ENCODE results near the gene PLVAP. TPM values are rescaled to one million over a fixed set of nuclear protein-coding genes. Genes with fewer than 3 reads are reported as not detected.

PLVAP gene
- total and polyA plus RNA-seq, 11 donors: 7.1 to 52.8 (median 24.5) TPM

- DNase-seq (no peak), ATAC-seq (no peak)
- no peak overlapping the region for H3K4me3 ChIP-seq
- no peak overlapping the region for H3K27ac ChIP-seq
- H3K27me3 ChIP-seq: peaks cover 0 to 16% (median 6%) of the 10 kb centered on the region in 9 donors
- no peak for TF ChIP-seq POLR2A (IDR thresholded peaks at IDR 0.05)
- TF ChIP-seq, protein P1, sequence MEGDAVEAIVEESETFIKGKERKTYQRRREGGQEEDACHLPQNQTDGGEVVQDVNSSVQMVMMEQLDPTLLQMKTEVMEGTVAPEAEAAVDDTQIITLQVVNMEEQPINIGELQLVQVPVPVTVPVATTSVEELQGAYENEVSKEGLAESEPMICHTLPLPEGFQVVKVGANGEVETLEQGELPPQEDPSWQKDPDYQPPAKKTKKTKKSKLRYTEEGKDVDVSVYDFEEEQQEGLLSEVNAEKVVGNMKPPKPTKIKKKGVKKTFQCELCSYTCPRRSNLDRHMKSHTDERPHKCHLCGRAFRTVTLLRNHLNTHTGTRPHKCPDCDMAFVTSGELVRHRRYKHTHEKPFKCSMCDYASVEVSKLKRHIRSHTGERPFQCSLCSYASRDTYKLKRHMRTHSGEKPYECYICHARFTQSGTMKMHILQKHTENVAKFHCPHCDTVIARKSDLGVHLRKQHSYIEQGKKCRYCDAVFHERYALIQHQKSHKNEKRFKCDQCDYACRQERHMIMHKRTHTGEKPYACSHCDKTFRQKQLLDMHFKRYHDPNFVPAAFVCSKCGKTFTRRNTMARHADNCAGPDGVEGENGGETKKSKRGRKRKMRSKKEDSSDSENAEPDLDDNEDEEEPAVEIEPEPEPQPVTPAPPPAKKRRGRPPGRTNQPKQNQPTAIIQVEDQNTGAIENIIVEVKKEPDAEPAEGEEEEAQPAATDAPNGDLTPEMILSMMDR (IDR thresholded peaks at IDR 0.05): no peak
- H3K9me3 ChIP-seq: peaks cover 0 to 15% (median 2%) of the 10 kb centered on the region in 12 donors
- 51 to 63% (median 62%) methylated on average over 1 of the region's 1 CpG for WGBS, 4 donors
- peaks cover 2 to 33% (median 15%) of the 10 kb centered on the region in 12 donors for H3K4me1 ChIP-seq
- no peaks in the 10 kb centered on the region for H3K36me3 ChIP-seq
- intact Hi-C loops (cut with DNase I): loop anchor here in 6 of 10 donors (5.0 to 10.0 kb wide), 2 partner anchors 94 to 97 kb away; no protein-coding TSS in a partner anchor
These were observed 12.1 kb upstream of the PLVAP start for GRCh38 chr19:17389288-17389687.

GRCh38 chr19:17385878-17386611 lies 8.9 kb upstream of the PLVAP start:
- H3K4me3 ChIP-seq: no peak overlapping the region
- no peaks in the 10 kb centered on the region for H3K36me3 ChIP-seq
- H3K9me3 ChIP-seq: peaks cover 0 to 15% (median 2%) of the 10 kb centered on the region in 12 donors
- intact Hi-C loops (cut with DNase I): loop anchor here (1.0 to 10.0 kb wide), 7 partner anchors 39 to 94 kb away; no protein-coding TSS in a partner anchor
- H3K27me3 ChIP-seq: peaks cover 0 to 14% (median 0%) of the 10 kb centered on the region in 9 donors
- 29 to 45% (median 38%) methylated on average over 10 to 20 of the region's 20 CpGs for WGBS, 4 donors
- H3K27ac ChIP-seq: no peak overlapping the region
- H3K4me1 ChIP-seq: peaks cover 0 to 27% (median 11%) of the 10 kb centered on the region in 12 donors
- no peak for TF ChIP-seq POLR2A (IDR thresholded peaks at IDR 0.05)
- TF ChIP-seq, protein P1 (IDR thresholded peaks at IDR 0.05): peak; percentile 75 to 95 (median 90)
- ATAC-seq (peak in 3 of 4 donors; percentile 58 to 73 (median 69)), DNase-seq (peak; percentile 66 to 83 (median 68))

DNA sequence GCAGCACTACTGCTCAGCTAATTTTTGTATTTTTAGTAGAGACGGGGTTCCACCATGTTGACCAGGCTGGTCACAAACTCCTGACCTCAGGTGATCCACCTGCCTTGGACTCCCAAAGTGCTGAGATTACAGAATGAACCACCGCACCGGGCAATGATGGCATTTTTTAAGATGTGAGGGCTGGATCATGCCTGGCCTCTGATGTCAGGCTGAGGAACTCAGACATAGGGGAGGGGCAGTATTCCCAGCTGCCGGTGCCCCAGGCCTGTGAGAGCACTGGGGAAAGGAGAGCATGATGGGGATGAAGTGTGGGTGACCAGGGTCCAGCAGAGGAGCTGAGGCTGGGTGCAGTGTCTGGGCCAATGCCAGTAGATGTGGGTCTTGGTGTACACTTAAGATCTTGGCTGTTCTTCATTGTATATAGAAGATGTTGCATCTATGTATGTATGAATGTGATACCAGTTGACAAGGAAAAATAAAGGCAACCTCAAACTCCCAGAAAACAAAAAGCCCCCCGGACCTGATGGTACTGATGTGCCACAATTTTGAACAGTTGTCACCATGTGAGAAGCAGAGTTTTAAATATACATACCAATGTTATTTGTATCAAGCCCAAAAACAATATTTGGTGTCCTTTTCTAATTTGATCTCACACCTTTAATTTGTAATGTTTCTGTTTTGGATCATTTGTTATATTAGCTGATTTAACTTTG lies 3.4 kb upstream of the PLVAP start:
- Histone ChIP-seq H3K27me3 (peaks cover 0 to 13% (median 0%) of the 10 kb centered on the region in 9 donors), H3K27ac (no peak overlapping the region), H3K4me1 (peaks cover 0 to 27% (median 10%) of the 10 kb centered on the region in 12 donors), H3K9me3 (no peaks in the 10 kb centered on the region), H3K4me3 (no peak overlapping the region), H3K36me3 (no peaks in the 10 kb centered on the region)
- intact Hi-C loops (cut with DNase I): loop anchor here in 3 of 10 donors (10.0 kb wide), 1 partner anchor 86 kb away; no protein-coding TSS in a partner anchor
- ATAC-seq (no peak), DNase-seq (no peak)
- TF ChIP-seq POLR2A (IDR thresholded peaks at IDR 0.05): no peak
- TF ChIP-seq, protein P1 (IDR thresholded peaks at IDR 0.05): no peak
- WGBS, 4 donors: 93 to 98% (median 95%) methylated on average over 5 of the region's 5 CpGs

- intact Hi-C loops (cut with DNase I): no loop called here
- ATAC-seq (peak in 2 of 4 donors; percentile 14 to 31), DNase-seq (no peak)
- TF ChIP-seq, protein P1 (IDR thresholded peaks at IDR 0.05): no peak
- TF ChIP-seq POLR2A (IDR thresholded peaks at IDR 0.05): no peak
- Histone ChIP-seq H3K4me3 (no peak overlapping the region), H3K9me3 (no peaks in the 10 kb centered on the region), H3K36me3 (no peaks in the 10 kb centered on the region), H3K4me1 (peaks cover 0 to 27% (median 10%) of the 10 kb centered on the region in 12 donors), H3K27me3 (peaks cover 0 to 13% (median 0%) of the 10 kb centered on the region in 9 donors), H3K27ac (no peak overlapping the region)
- 29 to 59% (median 37%) methylated on average over 6 to 14 of the region's 14 CpGs for whole genome bisulfite sequencing, 4 donors
These were observed 2.1 kb upstream of the PLVAP start for GRCh38 chr19:17379221-17379631.
